HepG2 (cell line): ENCODE measurements around the gene NLRX1. TPM values are rescaled to one million over a fixed set of nuclear protein-coding genes. Genes with fewer than 3 reads are reported as not detected.

ENCODE experiments used
- ATAC-seq: fragments of 200-7000 bp; cut with Tn5 transposase; 3 replicates; pipeline ENCODE4 v1.9.1; 2020; ENCODE audit warnings: mild to moderate bottlenecking, moderate library complexity
- BruUV-seq: library from RNA; stranded (reverse); fragments of 400-500 nt; replicated peaks from 2 replicates; lab custom pipeline; 2021; lab: Mats Ljungman, UMichigan
- CTCF ChIA-PET: fragments of 300-600 bp; formaldehyde crosslinking; extraction: SDS; loops from one replicate; lab custom pipeline; 2021; ENCODE audit warnings: low total read pairs, inconsistent platforms, low intra/inter-chr PET ratio; lab: Yijun Ruan, JAX
- POLR2A ChIA-PET: fragments of 350-600 bp; sonication (Branson Sonifier 250); formaldehyde crosslinking; loops from one replicate; lab custom pipeline; 2020; ENCODE audit warnings: antibody characterized with exemption, inconsistent platforms; lab: Yijun Ruan, JAX
- DNase-seq: peaks from one replicate; pipeline ENCODE4 v3.0.0-alpha.2; 2015; ENCODE audit warnings: low spot score
- FAIRE-seq: peaks from 3 replicates; lab custom pipeline; 2011; peaks lifted over from hg19 to GRCh38; lab: Jason Lieb, UNC
- H2AFZ ChIP-seq: one replicate; pipeline ENCODE4 v1.6.1; 2011; ENCODE audit warnings: low read length, inconsistent platforms
- H3K27ac ChIP-seq: fragments of 300-600 bp; 3 replicates; pipeline ENCODE4 v1.8.0; 2011; ENCODE audit warnings: mixed run types, mild to moderate bottlenecking, mixed read lengths, low read length, inconsistent platforms; ENCODE audit not compliant: insufficient read depth; ENCODE audit errors: extremely low read length
- H3K27me3 ChIP-seq, 2 experiments: fragments of 200-600 bp in 1 of 2; 2 replicates in 1 of 2; 3 replicates in 1 of 2; pipeline versions ENCODE4 v1.6.0 to v1.8.0; 2011; ENCODE audit warnings: low read length in 2 of 2, mild to moderate bottlenecking in 2 of 2, moderate library complexity in 2 of 2, inconsistent platforms in 1 of 2; ENCODE audit not compliant: insufficient read depth in 2 of 2, control insufficient read depth in 1 of 2
- H3K36me3 ChIP-seq, 2 experiments: fragments of 200-600 bp in 1 of 2; replicated peaks in 1 of 2; 2 replicates in 1 of 2; 3 replicates in 1 of 2; pipeline versions ENCODE4 v1.5.1 to v1.8.0; 2011; ENCODE audit warnings: low read length in 2 of 2, inconsistent platforms in 1 of 2; ENCODE audit not compliant: insufficient read depth in 2 of 2, control insufficient read depth in 1 of 2
- H3K4me1 ChIP-seq: 2 replicates; pipeline ENCODE4 v1.5.1; 2012; ENCODE audit warnings: low read length, inconsistent platforms; ENCODE audit not compliant: insufficient read depth
- H3K4me2 ChIP-seq: 2 replicates; pipeline ENCODE4 v1.6.0; 2011; ENCODE audit warnings: low read depth, low read length, inconsistent platforms
- H3K4me3 ChIP-seq, 3 experiments: fragments of 200-600 bp in 1 of 3; sonication (generic), shearing (Covaris generic) in 1 of 3; replicated peaks in 1 of 3; 2 replicates each; pipeline ENCODE4 v1.5.1; 2011 to 2016; ENCODE audit warnings: low read length in 3 of 3, inconsistent platforms in 2 of 3, low read depth in 2 of 3, mild to moderate bottlenecking in 2 of 3, control low read depth in 1 of 3, mixed read lengths in 1 of 3; ENCODE audit not compliant: insufficient read depth in 1 of 3
- H3K79me2 ChIP-seq: one replicate; pipeline ENCODE4 v1.6.1; 2011; ENCODE audit warnings: low read length, inconsistent platforms; ENCODE audit not compliant: insufficient read depth
- H3K9ac ChIP-seq: 2 replicates; pipeline ENCODE4 v1.6.0; 2011; ENCODE audit warnings: mild to moderate bottlenecking, low read depth, low read length, inconsistent platforms; ENCODE audit not compliant: insufficient read depth
- H3K9me3 ChIP-seq: 2 replicates; pipeline ENCODE4 v1.5.1; 2012; ENCODE audit warnings: mild to moderate bottlenecking, low read length
- H4K20me1 ChIP-seq: 2 replicates; pipeline ENCODE4 v1.6.0; 2011; ENCODE audit warnings: inconsistent platforms, mild to moderate bottlenecking, low read length, moderate library complexity; ENCODE audit not compliant: insufficient read depth
- ATF7-NPFF ChIP-seq: sonication (generic); formaldehyde crosslinking; IDR thresholded peaks from 2 replicates; pipeline ENCODE4 v1.8.1; 2023; ENCODE audit warnings: mild to moderate bottlenecking, low read depth, missing genetic modification reagents, moderate library complexity
- ELF1 ChIP-seq: sonication (generic); formaldehyde crosslinking; IDR thresholded peaks from 2 replicates; pipeline ENCODE4 v1.4.0; 2020; ENCODE audit warnings: missing genetic modification reagents
- ELF4 ChIP-seq: sonication (generic); formaldehyde crosslinking; IDR thresholded peaks from 2 replicates; pipeline ENCODE4 v1.5.0; 2020; ENCODE audit warnings: missing genetic modification reagents, mild to moderate bottlenecking, moderate library complexity, borderline replicate concordance
- ERF ChIP-seq: IDR thresholded peaks from 2 replicates; pipeline ENCODE4 v1.6.1; 2018; ENCODE audit warnings: missing biosample characterization, missing genetic modification reagents
- GABPB1 ChIP-seq: IDR thresholded peaks from 2 replicates; pipeline ENCODE4 v1.6.1; 2016; ENCODE audit warnings: mild to moderate bottlenecking, missing genetic modification reagents, moderate library complexity, missing compliant biosample characterization
- HDAC1 ChIP-seq: sonication (generic); formaldehyde crosslinking; IDR thresholded peaks from 2 replicates; pipeline ENCODE4 v1.5.1; 2020; ENCODE audit warnings: mild to moderate bottlenecking, missing genetic modification reagents
- SP4 ChIP-seq: sonication (generic); formaldehyde crosslinking; IDR thresholded peaks from 2 replicates; pipeline ENCODE4 v1.8.1; 2023; ENCODE audit warnings: mild to moderate bottlenecking, missing genetic modification reagents
- SP5 ChIP-seq: IDR thresholded peaks from 2 replicates; pipeline ENCODE4 v1.6.1; 2016; ENCODE audit warnings: low read depth, borderline replicate concordance
- TCF12 ChIP-seq, 2 experiments: fragments of 450-650 bp in 1 of 2; sonication (generic) in 1 of 2; formaldehyde crosslinking in 1 of 2; IDR thresholded peaks; 2 replicates each; pipeline versions ENCODE4 v1.6.1 to v1.8.0; 2017 to 2022; ENCODE audit warnings: antibody characterized with exemption in 1 of 2, mild to moderate bottlenecking in 1 of 2, missing genetic modification reagents in 1 of 2, moderate library complexity in 1 of 2
- ZNF333 ChIP-seq: sonication (generic); formaldehyde crosslinking; IDR thresholded peaks from 2 replicates; pipeline ENCODE4 v1.4.0; 2020; ENCODE audit warnings: mild to moderate bottlenecking, missing genetic modification reagents, borderline replicate concordance
- ZNF441 ChIP-seq: sonication (generic); formaldehyde crosslinking; IDR thresholded peaks from 2 replicates; pipeline ENCODE4 v1.7.0; 2021; ENCODE audit warnings: missing genetic modification reagents, borderline replicate concordance
- ZNF772 ChIP-seq: sonication (generic); formaldehyde crosslinking; IDR thresholded peaks from 2 replicates; pipeline ENCODE4 v1.5.0; 2020; ENCODE audit warnings: mild to moderate bottlenecking, missing genetic modification reagents
- WGBS: methylation state at CpG from one replicate; pipeline ENCODE4 v1.1.6; 2017; ENCODE audit warnings: low lambda C conversion rate; 5-methylcytosine and 5-hydroxymethylcytosine counted together
- in situ Hi-C: cut with HindIII; loops from 2 replicates; pipeline ENCODE4 v1.10.0; 2017; ENCODE audit warnings: low pct_unique_long_range_greater_than_20kb; ENCODE audit not compliant: extremely low pct_ligation_motif_present
- intact Hi-C: fragments of 100-400 bp; cut with micrococcal nuclease; formaldehyde crosslinking; loops from one replicate; pipeline ENCODE4 v1.10.0; 2022; ENCODE audit not compliant: unreplicated experiment
- polyA plus RNA-seq, 8 experiments: library from polyadenylated mRNA; depleted of rRNA in 3 of 8; stranded (reverse) in 7 of 8; unstranded in 1 of 8; fragments of >200 nt; fragmentation: Illumina TruSeq in 4 of 8; extraction: Trizol in 4 of 8; gene quantifications; 2 replicates each; pipeline versions ENCODE4 v1.2.1 to v1.2.3, GENCODE V29; 2011 to 2016; ENCODE audit warnings: low read depth in 4 of 8, missing spikeins in 1 of 8, mixed read lengths in 1 of 8; ENCODE audit not compliant: insufficient read depth in 1 of 8
- total RNA-seq, 5 experiments: library from RNA; depleted of rRNA; stranded (reverse); fragments of >200 nt; fragmentation: Illumina TruSeq; extraction: Trizol; gene quantifications; 2 replicates each; pipeline ENCODE4 v1.2.3, GENCODE V29; 2016; ENCODE audit warnings: low read depth in 1 of 5
- TF ChIP-seq, protein P1 (sequence below): sonication (generic); formaldehyde crosslinking; conservative IDR thresholded peaks from 2 replicates; pipeline ENCODE4 v1.8.0; 2022; ENCODE audit warnings: mild to moderate bottlenecking, moderate library complexity, missing genetic modification reagents
- TF ChIP-seq, protein P2 (sequence below): sonication (generic); formaldehyde crosslinking; IDR thresholded peaks from 2 replicates; pipeline ENCODE4 v1.8.0; 2022; ENCODE audit warnings: mild to moderate bottlenecking, missing genetic modification reagents
- TF ChIP-seq, protein P3 (sequence below): sonication (generic); formaldehyde crosslinking; IDR thresholded peaks from 2 replicates; pipeline ENCODE4 v1.8.0; 2022; ENCODE audit warnings: low read depth, missing genetic modification reagents
- TF ChIP-seq, protein P4 (sequence below): sonication (generic); formaldehyde crosslinking; IDR thresholded peaks from 2 replicates; pipeline ENCODE4 v1.4.0; 2020; ENCODE audit warnings: mild to moderate bottlenecking, missing genetic modification reagents

NLRX1 gene
- total and polyA plus RNA-seq, 2 of the 13 experiments (the other 11 are each of a cell fraction or from before 2014, with no cell fraction given), result 8.7 to 11.0 TPM

DNA sequence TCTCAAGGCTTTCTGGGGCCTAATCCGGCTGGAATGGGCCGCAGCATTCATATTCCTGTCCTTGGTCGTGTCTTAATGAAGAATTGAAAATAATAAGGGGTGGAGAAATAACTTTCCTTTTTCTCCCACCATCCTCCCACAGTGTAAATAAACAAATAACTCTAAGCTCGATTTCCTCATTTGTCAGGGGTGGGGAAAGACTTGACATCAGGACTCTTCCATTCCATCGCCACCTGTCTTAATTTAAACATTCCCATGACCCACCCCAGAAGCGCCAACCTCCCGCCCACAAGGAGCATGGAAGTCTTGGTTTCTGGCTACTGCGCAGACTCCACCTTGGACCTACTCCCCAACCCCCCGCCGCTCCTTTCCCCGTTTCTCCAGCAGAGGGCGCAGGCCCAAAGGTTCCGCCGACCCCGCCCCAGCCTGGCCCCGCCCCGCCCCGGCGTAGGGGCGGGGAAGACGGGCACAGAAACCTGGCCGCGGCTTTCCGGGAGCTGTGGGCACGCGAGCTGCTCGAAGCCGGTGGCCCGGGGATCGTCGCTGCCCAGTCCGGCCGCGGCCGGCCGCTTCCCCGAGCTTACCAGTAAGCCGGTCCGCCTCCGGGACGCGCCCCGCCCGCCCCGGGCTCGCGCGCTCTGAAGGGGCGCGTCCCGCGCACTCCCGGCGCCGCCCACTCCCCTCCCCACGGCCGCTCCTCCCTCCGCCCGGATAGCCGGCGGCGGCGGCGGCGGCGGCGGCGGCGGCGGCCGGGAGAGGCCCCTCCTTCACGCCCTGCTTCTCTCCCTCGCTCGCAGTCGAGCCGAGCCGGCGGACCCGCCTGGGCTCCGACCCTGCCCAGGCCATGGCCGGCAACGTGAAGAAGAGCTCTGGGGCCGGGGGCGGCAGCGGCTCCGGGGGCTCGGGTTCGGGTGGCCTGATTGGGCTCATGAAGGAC, 37.3 kb downstream of the NLRX1 start, which contains the start of gene CBL:
CBL (plus strand) TSS at position 766 of the 937 bp plus-strand sequence; CDS start at position 845, 79 bp downstream.
- H3K36me3 ChIP-seq, result no peaks in the 10 kb centered on the region
- BruUV-seq, result no TSS peak
- no peaks in the 10 kb centered on the region for H4K20me1 ChIP-seq
- 1% methylated on average over 19 of the region's 88 CpGs for WGBS
- H2AFZ ChIP-seq, result peak within 1 kb of the TSS; percentile 92
- H3K9ac ChIP-seq, result peak within 1 kb of the TSS; percentile 79
- H3K4me1 ChIP-seq, result peaks cover 32% of the 10 kb centered on the region
- ChIA-PET CTCF (no interaction called here), POLR2A (interaction anchor here (0.6 to 1.3 kb wide), 12 partner anchors 9 to 413 kb away, joined by 3 to 4 read pairs (median 3); partner anchors contain the start of genes HINFP, HMBS, NLRX1 and VPS11)
- in situ Hi-C loops (no loop called here), intact Hi-C loops (loop anchor here (2.0 to 10.0 kb wide), 3 partner anchors 119 to 267 kb away; no protein-coding TSS in a partner anchor)
- FAIRE-seq (peak; percentile 42), ATAC-seq (peak; percentile 94), DNase-seq (peak; percentile 80)
- peak within 1 kb of the TSS; percentile 76 for H3K27ac ChIP-seq
- H3K4me3 ChIP-seq, result peak within 1 kb of the TSS; percentile 89 to 99 (median 96)
- H3K79me2 ChIP-seq, result peaks cover 30% of the 10 kb centered on the region
- no peaks in the 10 kb centered on the region for H3K9me3 ChIP-seq
- peak within 1 kb of the TSS; percentile 94 for H3K4me2 ChIP-seq
- no peaks in the 10 kb centered on the region; a peak in 1 of 5 replicates for H3K27me3 ChIP-seq
- 0 out of 2 replicates have a peak, but pooled peaks have one; percentile 48 for TF ChIP-seq ZNF333 (CRISPR knock-in tag)
- no peak for TF ChIP-seq TCF12 (IDR thresholded peaks at IDR 0.05)
- TF ChIP-seq TCF12 (CRISPR knock-in tag; IDR thresholded peaks at IDR 0.05), result peak; percentile 68; the same call in 1 of the 2 replicates
- peak; percentile 80 for TF ChIP-seq SP4
- 0 out of 2 replicates have a peak, but pooled peaks have one; percentile 33 for TF ChIP-seq ERF
- no peak for TF ChIP-seq ELF4 (CRISPR knock-in tag)
- TF ChIP-seq GABPB1, result peak; percentile 31
- TF ChIP-seq, protein P1, sequence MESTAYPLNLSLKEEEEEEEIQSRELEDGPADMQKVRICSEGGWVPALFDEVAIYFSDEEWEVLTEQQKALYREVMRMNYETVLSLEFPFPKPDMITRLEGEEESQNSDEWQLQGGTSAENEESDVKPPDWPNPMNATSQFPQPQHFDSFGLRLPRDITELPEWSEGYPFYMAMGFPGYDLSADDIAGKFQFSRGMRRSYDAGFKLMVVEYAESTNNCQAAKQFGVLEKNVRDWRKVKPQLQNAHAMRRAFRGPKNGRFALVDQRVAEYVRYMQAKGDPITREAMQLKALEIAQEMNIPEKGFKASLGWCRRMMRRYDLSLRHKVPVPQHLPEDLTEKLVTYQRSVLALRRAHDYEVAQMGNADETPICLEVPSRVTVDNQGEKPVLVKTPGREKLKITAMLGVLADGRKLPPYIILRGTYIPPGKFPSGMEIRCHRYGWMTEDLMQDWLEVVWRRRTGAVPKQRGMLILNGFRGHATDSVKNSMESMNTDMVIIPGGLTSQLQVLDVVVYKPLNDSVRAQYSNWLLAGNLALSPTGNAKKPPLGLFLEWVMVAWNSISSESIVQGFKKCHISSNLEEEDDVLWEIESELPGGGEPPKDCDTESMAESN (CRISPR knock-in tag), result peak; percentile 76; the same call in 1 of the 2 replicates
- TF ChIP-seq ZNF441 (CRISPR knock-in tag), result peak; percentile 68; the same call in 1 of the 2 replicates
- peak; percentile 66; the same call in 1 of the 2 replicates for TF ChIP-seq SP5 (CRISPR knock-in tag)
- TF ChIP-seq, protein P2, sequence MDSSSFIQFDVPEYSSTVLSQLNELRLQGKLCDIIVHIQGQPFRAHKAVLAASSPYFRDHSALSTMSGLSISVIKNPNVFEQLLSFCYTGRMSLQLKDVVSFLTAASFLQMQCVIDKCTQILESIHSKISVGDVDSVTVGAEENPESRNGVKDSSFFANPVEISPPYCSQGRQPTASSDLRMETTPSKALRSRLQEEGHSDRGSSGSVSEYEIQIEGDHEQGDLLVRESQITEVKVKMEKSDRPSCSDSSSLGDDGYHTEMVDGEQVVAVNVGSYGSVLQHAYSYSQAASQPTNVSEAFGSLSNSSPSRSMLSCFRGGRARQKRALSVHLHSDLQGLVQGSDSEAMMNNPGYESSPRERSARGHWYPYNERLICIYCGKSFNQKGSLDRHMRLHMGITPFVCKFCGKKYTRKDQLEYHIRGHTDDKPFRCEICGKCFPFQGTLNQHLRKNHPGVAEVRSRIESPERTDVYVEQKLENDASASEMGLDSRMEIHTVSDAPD, result no peak
- TF ChIP-seq ZNF772 (CRISPR knock-in tag), result no peak
- no peak for TF ChIP-seq ELF1
- TF ChIP-seq, protein P3, sequence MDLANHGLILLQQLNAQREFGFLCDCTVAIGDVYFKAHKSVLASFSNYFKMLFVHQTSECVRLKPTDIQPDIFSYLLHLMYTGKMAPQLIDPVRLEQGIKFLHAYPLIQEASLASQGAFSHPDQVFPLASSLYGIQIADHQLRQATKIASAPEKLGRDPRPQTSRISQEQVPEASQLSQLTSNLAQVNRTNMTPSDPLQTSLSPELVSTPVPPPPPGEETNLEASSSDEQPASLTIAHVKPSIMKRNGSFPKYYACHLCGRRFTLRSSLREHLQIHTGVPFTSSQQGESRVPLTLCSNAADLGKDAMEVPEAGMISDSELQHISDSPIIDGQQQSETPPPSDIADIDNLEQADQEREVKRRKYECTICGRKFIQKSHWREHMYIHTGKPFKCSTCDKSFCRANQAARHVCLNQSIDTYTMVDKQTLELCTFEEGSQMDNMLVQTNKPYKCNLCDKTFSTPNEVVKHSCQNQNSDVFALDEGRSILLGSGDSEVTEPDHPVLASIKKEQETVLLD (CRISPR knock-in tag), result 0 out of 2 replicates have a peak, but pooled peaks have one; percentile 25
- TF ChIP-seq ATF7-NPFF, result 0 out of 2 replicates have a peak, but pooled peaks have one; percentile 23
- TF ChIP-seq HDAC1, result peak; percentile 23; the same call in 1 of the 2 replicates
- TF ChIP-seq, protein P4, sequence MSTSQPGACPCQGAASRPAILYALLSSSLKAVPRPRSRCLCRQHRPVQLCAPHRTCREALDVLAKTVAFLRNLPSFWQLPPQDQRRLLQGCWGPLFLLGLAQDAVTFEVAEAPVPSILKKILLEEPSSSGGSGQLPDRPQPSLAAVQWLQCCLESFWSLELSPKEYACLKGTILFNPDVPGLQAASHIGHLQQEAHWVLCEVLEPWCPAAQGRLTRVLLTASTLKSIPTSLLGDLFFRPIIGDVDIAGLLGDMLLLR (CRISPR knock-in tag), result peak; percentile 32; the same call in 1 of the 2 replicates
